Stimulated activated CD8-positive, alpha-beta memory T cell treated with anti-CD3 and anti-CD28 coated beads, Interleukin-15, amount 100 ng/mL, for 4 hours (primary cell): ENCODE results near the gene C12orf56.
"Not testable (repeated sequence)": the region's sequence is repeated elsewhere in the genome, so short reads cannot be mapped to it uniquely, and the experiment has no call there.

Experiments used
- DNase-seq, 2 donors: peaks; one replicate each; pipeline ENCODE4 v3.0.0-alpha.2; 2020; ENCODE audit warnings: low read depth in 2 of 2

The C12orf56 gene

DNA sequence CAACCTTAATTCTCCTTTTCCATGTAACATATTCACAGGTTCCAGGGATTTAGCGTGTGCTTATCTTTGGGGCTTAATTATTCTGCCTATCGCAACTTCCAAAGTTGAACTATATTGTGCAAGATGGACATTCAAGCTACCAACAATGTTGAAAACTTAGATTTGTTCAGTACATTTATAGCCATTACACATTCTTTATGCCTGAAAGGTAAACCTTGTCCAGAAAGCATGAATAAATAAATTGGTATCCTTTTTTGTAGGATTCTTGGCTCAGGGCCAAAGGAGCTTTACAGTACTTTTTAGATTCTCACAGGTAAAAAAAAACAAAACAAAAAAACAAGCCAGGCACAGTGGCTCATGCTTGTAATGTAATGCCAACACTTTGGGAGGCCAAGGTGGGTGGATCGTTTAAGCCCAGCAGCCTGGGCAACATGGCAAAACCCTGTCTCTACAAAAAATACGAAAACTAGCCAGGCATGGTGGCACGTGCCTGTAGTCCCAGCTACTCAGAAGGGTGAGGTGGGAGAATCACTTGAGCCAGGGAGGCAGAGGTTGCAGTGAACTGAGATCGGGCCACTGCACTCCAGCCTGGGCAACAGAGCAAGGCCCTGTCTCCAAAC is 3.3 kb downstream of the C12orf56 start:
- no peak for DNase-seq

DNA sequence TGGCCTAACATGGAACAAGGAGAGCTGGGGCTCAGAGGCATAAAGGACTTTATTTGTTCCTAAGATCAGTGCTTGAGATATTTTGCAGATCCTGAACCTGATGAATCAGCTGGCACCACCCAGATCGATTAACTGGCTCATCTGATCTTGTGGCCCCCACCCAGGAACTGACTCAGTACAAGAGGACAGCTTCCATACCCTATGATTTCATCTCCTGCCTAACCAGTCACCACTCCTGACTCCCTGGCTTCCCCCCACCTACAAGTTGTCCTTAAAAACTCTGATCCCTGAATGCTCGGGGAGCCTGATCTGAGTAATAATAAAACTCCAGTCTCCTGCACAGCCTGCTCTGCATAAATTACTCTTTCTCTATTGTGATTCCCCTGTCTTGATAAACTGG is 5.1 kb downstream of the C12orf56 start:
- DNase-seq: no peak

DNA sequence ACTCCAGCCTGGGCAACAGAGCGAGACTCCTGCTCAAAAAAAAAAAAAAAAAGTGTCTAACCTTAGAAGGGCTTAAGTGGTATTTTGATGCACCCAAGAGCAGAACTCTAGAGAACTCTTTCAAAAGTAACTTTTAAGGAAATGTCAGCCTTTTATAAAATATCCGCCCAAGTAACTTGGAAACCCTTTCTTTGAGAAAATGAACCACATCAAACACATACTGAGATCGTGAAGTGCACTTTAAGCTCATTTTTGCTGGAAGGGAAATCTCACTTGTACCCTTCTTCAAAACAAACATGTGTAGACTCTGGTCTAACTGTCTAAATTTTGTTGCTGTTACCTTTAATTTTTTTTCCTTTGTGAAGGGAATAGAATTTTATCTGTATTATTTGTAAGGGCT is 5.5 kb downstream of the C12orf56 start:
- no peak for DNase-seq

DNA sequence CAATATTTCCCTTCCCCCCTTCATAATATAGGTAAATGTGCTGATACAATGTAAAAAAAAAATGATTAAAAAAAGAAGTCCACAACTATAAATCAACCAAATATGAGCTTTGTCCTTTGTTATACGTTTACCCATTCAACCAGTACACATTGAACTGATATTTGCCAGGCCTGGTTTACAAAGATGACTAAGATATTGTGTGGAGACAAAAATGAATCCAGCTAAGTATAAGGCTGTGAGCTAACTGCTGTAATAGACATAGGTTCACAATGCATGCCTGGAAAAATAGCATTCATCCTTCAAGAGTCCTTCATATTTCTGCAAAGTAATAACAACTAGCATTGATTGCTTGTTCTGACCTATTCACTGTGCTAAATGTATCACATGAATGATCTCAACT is 6.9 kb downstream of the C12orf56 start:
- DNase-seq: no peak

DNA sequence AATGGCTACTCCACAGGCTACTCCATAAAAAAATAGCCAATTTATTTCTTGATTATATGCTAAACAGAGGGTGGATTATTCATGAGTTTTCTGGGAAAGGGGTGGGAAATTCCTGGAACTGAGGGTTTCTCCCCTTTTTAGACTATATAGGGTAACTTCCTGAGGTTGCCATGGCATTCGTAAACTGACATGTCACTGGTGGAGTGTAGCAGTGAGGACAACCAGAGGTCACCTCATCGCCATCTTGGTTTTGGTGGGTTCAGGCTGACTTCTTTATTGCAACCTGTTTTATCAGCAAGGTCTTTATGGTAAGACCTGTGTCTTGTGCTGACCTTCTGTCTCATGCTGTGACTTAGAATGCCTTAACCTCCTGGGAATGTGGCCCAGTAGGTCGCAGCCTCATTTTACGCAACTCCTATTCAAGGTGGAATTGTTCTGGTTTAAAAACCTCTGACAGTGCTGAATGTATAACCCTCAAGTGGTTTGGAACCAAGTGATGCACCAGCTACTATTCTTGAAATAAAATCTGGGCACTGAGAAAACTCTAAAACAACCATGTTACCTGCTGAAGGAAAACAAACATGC is 27.7 kb downstream of the C12orf56 start:
- DNase-seq: no peak

DNA sequence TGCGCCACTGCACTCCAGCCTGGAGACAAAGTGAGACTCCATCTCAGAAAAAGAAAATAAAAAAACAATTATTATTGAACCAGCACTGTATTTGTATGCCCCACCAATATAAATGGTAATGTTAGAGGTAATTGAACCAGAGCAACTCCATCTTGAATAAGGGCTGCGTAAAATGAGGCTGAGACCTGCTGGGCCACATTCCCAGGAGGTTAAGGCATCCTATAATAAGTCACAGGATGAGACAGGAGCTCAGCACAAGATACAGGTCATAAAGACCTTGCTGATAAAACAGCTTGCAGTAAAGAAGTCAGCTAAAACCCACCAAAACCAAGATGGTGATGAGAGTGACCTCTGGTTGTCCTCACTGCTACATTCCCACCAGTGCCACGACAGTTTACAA is 29.4 kb downstream of the C12orf56 start:
- not testable (repeated sequence) for DNase-seq

DNA sequence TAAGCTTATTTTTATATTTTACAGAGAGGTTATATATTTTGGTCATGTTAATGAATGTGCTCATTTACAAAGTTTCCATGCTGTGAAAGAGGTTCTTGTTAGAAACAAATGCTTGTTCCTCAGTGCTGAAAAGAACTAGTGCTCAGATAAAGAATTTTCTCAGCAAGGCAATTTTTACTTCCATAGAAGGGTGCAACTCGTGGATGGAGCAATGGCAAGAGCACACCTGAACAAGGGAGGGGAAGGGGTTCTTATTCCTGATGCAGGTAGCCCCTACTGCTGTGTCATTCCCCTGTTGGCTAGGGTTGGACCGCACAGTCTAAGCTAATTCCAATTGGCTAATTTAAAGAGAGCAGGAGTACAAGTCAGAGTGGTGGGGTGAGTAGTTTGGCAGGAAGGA is 34.3 kb downstream of the C12orf56 start:
- DNase-seq: not testable (repeated sequence)

DNA sequence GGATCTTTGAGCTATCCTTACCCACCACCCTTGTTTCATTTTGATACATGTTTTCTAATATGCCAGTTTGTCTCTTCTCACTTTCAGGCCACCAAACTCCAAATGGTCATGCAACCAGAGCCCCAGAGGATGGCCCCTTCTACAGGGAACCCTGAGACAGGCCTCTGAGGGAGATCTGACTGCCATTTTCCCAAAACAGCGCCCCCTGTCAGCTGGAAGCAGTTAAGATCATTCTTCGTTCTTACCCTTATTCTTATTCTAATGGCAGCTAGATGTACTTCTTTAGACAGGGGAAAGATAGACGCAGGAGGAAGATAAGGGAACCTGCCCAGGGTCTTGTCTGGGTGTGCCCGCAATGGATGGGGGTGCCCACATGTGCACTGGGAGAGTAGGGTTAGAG is 38.4 kb downstream of the C12orf56 start:
- no peak for DNase-seq

DNA sequence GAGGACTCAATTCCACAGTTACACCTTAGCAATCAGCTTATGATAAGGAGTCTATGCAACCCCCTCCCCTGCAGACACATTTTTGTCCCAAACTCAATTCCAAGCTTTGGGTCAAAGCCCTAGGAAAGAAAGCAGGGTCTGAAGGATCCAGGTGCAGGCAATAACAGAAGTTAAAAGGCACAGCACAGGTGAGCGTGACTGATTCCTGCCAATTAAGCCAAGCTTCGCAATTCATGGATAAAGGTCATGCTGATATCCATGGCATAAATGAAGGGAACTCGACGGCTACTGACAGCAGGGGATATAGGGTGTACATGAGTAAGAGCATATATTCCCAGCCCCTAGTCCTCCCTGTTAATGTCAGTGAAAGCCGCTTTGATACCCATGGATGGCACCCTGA is 39.3 kb downstream of the C12orf56 start:
- no peak for DNase-seq

DNA sequence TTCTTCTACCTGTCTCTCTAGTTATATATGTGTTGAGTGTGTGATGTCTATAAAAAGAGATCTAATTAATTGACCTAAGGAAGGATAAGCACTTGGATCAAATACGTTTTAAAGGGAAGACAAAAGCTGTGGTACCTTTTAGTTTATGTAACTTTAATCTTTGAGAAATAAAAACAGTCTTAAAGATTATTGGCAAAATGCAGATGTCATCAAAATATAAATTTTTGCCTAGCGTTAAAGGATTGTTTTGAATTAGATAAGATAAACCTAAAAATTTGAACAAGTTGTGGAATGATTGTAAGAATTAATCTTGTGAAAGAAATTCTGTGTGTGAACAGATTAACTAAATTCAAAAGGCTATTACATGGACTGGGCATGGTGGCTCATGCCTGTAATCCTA is 42.9 kb downstream of the C12orf56 start:
- no peak for DNase-seq

DNA sequence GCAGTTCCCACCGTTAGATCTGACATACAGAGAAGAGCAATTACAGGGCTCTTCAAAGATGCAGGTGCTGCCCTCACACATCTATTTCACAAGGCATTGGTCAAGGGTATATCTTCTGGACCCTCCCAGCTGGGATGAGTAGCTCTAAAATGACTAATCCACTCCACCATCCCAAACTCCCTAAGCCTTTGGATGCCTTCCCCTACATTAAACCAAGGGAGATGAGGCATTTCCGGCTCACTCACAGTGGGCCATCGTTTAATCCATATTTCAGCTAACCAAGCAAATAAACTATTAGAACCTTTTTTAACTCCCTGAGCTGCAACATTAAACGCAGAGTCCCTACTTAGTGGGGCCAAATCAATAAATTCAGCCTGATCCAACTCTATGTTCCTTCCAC is 45.9 kb downstream of the C12orf56 start:
- DNase-seq: not testable (repeated sequence)

DNA sequence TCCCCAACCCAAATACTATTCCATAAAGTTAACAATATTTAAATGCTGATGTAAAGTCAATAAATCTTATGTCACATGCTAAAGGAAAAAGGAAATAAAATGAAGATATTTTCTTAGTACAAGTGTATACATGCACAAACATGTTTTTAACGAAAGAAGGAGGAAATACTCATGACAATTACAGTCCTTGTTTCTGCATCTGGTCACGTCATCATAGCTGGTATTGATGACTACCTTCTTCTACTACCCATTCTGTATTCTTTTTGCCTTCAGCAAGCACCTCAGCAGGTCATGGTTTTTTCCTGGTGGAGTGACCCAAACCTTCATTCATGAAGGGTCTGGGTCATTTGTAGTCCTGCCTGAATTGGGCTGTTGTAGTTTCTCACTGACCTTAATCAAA is 50.0 kb downstream of the C12orf56 start:
- not testable (repeated sequence) for DNase-seq

DNA sequence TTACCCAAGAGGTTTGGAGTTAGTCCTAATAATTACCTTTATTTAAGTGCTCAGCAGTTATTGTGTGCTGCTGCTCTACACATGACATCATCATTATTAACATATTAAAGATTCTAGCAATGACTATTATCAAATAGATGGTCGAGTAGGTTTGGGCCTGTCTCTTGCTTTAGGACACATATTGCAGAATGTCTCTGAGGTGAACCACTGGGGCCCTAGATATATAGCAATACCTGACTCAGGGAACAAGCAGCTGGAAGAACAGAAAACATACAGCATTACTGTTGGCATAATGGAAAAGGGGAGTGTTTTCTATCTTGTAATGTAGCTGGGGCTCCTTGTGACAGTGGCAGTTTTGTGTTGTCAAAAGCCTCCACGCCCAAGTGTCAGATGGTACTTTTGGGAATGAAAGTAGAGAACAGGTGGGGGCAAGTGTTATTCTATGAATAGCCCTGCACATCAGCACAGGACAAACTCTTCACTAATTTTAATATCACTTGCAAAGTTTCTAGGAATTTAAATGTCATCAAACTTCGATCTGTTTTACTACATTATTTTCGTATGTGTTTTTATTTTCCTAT is 54.6 kb downstream of the C12orf56 start:
- DNase-seq: no peak

DNA sequence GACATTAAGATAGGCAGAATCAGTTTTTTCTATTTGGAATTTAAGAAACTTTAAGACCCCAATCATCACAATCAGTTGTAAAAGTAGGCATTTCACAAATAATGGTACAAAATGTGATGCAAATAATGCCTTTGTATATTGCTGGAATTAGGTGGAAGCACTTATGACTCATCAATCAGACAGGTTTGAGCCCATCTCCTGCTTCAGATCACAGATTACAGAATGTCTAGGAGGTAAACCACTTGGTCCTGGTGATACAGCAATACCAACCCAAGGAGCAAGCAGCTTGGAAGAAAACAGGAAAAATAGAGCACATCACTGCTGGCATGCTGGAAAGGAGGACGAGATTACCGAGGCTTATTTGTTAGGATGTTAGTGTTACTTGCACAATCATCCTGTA is 57.6 kb downstream of the C12orf56 start:
- no peak for DNase-seq

DNA sequence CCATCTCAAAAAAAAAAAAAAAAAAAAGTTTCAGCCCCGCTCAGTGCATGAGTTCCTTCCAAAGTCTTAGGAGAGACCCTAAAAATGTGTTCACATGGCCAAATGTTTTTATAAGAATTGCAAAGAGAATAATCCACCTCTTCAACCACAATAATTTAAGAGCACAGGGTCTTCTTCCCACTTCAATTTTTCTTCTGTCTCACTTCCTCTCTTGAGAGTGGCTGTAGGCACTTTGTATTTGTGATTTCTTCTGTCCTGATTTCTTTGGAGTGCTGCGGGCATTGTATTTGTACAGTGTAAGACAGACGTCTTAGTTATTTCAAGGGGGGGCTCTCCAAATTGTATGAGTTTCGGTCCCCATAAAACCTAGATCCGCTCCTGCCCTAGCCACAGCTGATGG is 58.3 kb downstream of the C12orf56 start:
- DNase-seq: no peak

DNA sequence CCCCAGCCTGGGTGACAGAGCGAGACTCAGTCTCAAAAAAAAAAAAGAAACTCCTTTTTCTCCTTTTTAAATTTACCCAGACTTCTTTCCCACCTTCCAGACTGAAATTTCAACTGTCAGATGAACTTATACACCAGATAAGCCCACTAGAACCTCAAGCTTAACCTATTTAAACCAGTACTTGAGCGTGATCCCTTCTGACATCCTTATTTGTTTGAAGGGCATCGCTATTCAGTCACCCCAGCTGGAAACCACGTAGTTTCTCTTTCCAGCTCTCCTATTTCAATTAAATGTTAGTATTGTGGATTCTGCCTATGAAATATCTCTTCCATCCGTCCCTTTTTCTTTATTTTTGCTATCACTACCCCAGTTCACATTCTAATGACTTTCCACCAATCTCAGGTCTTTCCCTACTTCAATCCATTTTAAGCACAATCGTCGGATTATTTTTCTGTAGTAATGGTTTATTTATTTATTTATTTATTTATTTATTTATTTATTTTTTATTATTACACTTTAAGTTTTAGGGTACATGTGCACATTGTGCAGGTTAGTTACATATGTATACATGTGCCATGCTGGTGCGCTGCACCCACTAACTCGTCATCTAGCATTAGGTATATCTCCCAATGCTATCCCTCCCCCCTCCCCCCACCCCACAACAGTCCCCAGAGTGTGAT is 61.4 kb downstream of the C12orf56 start:
- DNase-seq: not testable (repeated sequence)

DNA sequence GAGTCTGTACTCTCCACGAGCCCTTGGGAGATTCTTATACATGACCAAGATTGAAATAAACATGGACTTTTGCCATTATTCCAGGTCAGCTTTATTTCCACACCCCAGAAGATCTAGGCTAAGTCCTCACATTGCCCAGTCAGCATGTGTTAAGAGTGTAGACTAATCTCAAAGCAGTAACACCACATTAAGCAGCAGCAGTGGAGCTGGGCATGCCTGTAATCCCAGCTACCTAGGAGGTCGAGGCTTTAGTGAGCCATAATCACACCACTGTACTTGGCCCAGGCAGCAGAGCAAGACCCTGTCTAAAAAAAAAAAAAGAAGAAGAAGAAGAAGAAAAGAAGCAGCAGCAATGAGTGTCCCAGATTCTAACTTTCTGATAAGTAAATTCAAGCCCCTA is 65.5 kb downstream of the C12orf56 start:
- no peak for DNase-seq

DNA sequence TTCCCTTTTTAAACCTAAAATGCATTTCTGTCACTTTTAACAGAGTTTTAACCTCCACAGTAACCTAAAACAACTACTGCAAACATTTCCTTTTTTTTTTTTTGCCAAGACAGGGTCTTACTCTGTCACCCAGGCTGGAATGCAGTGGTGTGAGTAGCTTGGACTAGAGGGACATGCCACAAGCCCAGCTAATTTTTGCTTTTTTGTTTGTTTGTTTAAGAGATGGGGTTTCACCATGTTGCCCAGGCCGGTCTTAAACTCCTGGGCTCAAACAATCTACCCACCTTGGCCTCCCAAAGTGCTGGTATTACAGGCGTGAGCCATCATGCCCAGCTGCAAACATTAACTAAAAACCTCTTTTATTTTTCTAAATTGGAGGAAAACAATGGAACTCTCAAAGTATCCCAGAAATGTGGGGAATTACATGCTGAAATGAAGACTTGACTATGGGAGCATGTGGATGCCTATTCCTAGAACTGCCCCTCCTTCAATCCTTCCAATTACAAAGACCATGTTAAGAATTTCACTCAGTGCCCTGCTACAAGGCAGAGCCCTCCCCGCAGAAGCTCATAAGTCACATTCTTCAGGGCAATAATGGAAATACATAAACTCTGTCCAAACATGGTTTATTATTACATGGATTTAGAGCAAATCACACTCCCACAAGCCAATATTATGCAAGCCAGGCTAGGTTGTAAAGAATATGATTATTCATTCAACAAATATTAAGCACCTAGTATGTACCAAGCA is 66.9 kb downstream of the C12orf56 start:
- no peak for DNase-seq

DNA sequence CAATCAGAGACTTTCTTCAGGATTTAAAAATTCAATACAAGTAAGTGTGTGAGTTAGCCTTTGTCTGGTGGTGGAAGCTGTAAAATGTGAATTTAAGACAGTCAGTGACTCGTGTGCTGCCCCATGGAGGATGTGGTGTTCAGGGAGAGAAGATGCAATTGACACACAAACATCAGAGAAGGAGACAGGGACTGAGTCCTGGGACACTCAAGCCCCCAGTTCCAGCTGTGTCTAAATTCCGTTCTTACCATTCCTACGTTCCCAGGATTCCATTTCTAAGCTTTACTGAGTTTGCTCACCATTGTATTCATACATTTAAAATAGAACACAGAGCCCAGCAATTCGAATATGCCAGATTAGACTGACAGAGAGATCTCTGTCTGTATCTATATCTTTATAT is 67.6 kb downstream of the C12orf56 start:
- no peak for DNase-seq

DNA sequence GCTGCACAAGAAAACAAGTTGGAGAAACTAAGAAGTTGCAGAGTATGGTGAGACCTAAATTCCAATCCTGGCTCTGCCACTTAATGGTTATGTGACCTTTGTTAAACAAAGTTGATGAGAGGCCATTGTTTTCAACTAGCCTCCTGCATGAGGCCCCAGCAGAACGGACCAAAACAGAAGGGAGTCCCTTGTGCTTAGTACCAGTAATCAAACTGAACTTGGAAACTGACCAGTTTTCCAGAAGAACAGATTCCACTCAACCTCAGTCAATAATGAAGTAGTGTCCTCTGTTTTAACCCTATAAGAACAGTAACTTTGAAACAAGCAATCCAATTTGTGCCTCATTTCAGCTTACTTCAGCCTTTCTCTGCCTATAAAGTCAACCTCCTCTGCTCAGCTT is 69.9 kb downstream of the C12orf56 start:
- no peak for DNase-seq

DNA sequence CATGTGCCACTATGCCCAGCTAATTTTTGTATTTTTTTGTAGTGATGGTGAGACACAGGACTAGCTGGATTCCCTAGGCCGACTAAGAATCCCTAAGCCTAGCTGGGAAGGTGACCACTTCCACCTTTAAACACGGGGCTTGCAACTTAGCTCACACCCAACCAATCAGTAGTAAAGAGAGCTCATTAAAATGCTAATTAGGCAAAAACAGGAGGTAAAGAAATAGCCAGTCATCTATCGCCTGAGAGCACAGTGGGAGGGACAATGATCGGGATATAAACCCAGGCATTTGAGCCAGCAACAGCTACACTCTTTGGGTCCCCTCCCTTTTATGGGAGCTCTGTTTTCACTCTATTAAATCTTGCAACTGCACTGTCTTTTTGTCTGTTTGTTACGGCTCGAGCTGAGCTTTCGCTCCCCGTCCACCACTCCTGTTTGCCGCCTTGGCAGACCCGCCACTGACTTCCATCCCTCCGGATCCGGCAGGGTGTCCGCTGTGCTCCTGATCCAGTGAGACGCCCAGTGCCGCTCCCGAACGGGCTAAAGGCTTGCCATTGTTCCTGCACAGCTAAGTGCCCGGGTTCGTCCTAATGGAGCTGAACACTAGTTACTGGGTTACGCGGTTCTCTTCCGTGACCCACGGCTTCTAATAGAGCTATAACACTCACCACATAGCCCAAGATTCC is 70.9 kb downstream of the C12orf56 start:
- DNase-seq: not testable (repeated sequence)

DNA sequence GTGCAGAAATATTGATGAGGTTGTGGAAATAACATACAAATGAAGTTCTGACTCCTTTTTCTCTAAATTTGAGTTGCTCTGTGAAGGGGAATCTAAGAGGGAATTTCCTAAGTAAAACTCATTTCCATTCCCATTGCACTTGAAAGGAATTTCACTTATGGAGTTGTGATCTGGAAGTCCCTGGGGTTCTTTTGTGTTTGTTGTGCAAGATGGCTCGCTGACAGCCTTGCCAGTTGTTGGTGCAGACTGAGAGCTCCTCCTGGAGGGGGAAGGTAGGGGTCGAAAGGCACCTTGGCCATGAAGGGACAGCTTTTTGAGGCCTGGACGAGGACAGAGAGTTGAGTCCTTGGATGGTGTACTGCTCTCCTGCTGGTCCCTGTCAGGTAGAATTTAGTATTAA is 72.0 kb downstream of the C12orf56 start:
- DNase-seq: no peak
